ENCODE measurements around the gene METTL9. TPM values are rescaled to one million over a fixed set of nuclear protein-coding genes. Genes with fewer than 3 reads are reported as not detected.

Gene METTL9
- total RNA-seq, 1 donor from 2014 or later: 108 TPM

DNA sequence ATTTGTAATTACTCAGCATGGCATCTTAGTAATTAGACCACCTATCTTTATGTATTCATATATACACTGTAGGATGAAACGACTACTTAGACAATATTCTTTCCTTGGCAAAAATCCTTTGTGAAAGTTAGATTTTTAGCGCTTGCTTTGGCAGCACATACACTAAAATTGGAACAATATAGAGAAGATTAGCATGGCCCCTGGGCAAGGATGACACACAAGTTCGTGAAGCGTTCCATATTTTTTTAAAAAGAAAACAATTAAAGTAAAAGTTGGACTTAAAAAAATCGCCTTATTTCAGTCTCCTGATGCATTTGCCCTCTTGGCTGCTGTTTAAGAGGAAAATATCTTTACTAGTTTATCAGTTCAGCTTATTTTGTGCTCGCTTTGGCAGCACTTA lies 42.5 kb downstream of the METTL9 start:
- Mint-ChIP-seq H3K4me1 (ENCODE audit: low read depth, unreplicated experiment) (peaks cover 2% of the 10 kb centered on the region), H3K27ac (ENCODE audit: unreplicated experiment) (no peak overlapping the region), H3K36me3 (ENCODE audit: unreplicated experiment) (no peaks in the 10 kb centered on the region), H3K4me3 (ENCODE audit: unreplicated experiment) (no peak overlapping the region), H3K27me3 (ENCODE audit: unreplicated experiment) (no peaks in the 10 kb centered on the region), H3K9me3 (ENCODE audit: unreplicated experiment) (no peaks in the 10 kb centered on the region)
- TF ChIP-seq, protein P1, sequence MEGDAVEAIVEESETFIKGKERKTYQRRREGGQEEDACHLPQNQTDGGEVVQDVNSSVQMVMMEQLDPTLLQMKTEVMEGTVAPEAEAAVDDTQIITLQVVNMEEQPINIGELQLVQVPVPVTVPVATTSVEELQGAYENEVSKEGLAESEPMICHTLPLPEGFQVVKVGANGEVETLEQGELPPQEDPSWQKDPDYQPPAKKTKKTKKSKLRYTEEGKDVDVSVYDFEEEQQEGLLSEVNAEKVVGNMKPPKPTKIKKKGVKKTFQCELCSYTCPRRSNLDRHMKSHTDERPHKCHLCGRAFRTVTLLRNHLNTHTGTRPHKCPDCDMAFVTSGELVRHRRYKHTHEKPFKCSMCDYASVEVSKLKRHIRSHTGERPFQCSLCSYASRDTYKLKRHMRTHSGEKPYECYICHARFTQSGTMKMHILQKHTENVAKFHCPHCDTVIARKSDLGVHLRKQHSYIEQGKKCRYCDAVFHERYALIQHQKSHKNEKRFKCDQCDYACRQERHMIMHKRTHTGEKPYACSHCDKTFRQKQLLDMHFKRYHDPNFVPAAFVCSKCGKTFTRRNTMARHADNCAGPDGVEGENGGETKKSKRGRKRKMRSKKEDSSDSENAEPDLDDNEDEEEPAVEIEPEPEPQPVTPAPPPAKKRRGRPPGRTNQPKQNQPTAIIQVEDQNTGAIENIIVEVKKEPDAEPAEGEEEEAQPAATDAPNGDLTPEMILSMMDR (IDR thresholded peaks at IDR 0.05; ENCODE audit: partially characterized antibody, unreplicated experiment): no peak
- no peak for DNase-seq

- Mint-ChIP-seq H3K36me3 (ENCODE audit: unreplicated experiment) (no peaks in the 10 kb centered on the region), H3K4me3 (ENCODE audit: unreplicated experiment) (no peak overlapping the region), H3K27me3 (ENCODE audit: unreplicated experiment) (no peaks in the 10 kb centered on the region), H3K27ac (ENCODE audit: unreplicated experiment) (no peak overlapping the region), H3K4me1 (ENCODE audit: low read depth, unreplicated experiment) (peaks cover 4% of the 10 kb centered on the region), H3K9me3 (ENCODE audit: unreplicated experiment) (no peaks in the 10 kb centered on the region)
- DNase-seq: no peak
- TF ChIP-seq, protein P1 (IDR thresholded peaks at IDR 0.05; ENCODE audit: partially characterized antibody, unreplicated experiment): no peak
These were observed 43.5 kb downstream of the METTL9 start for GRCh38 chr16:21642861-21643260.

DNA sequence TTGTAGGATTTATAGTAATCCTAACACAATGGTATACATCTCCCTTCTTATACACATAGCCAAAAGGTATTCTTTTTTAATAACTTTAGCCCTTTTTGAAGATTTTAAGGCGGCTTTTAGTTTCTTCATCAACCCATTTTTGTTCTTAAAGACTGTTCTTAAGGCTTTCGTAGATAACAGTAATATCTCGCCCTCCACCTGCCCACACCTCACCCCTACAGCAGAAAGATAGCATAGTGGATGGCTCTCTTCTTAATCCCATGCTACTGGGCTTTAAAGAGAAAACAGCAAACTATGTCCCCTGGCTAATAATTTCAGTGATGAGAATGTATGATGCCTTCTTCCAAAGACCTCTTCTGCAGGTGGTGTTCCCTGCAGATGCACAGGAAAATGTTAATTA lies 44.4 kb downstream of the METTL9 start:
- H3K27ac Mint-ChIP-seq (ENCODE audit: unreplicated experiment): no peak overlapping the region
- peaks cover 4% of the 10 kb centered on the region for H3K4me1 Mint-ChIP-seq (ENCODE audit: low read depth, unreplicated experiment)
- TF ChIP-seq, protein P1 (IDR thresholded peaks at IDR 0.05; ENCODE audit: partially characterized antibody, unreplicated experiment): no peak
- H3K27me3 Mint-ChIP-seq (ENCODE audit: unreplicated experiment): no peaks in the 10 kb centered on the region
- DNase-seq: no peak
- H3K4me3 Mint-ChIP-seq (ENCODE audit: unreplicated experiment): no peak overlapping the region
- H3K9me3 Mint-ChIP-seq (ENCODE audit: unreplicated experiment): no peaks in the 10 kb centered on the region
- H3K36me3 Mint-ChIP-seq (ENCODE audit: unreplicated experiment): no peaks in the 10 kb centered on the region

DNA sequence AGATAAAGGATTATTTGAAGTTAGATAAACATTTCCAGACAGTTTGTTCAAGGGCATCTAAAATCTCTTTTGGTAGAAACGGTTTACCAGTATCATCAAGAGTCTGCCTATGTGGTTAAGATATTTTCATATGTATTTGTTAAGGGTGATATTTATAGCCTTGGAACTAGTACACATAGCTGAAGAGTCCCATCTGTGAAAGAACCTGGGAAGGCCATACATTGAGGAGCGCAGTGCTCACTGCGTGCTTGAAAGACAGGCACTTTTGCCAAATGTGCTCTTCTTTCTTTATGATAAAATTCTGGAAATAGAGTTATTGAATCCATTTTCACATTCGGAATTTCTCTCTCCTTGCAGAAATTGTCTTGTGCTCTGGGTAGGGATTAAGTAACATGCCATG lies 45.3 kb downstream of the METTL9 start:
- Mint-ChIP-seq H3K27ac (ENCODE audit: unreplicated experiment) (no peak overlapping the region), H3K9me3 (ENCODE audit: unreplicated experiment) (no peaks in the 10 kb centered on the region), H3K27me3 (ENCODE audit: unreplicated experiment) (no peaks in the 10 kb centered on the region), H3K4me3 (ENCODE audit: unreplicated experiment) (no peak overlapping the region), H3K36me3 (ENCODE audit: unreplicated experiment) (no peaks in the 10 kb centered on the region), H3K4me1 (ENCODE audit: low read depth, unreplicated experiment) (peaks cover 4% of the 10 kb centered on the region)
- TF ChIP-seq, protein P1 (IDR thresholded peaks at IDR 0.05; ENCODE audit: partially characterized antibody, unreplicated experiment): no peak
- no peak for DNase-seq

DNA sequence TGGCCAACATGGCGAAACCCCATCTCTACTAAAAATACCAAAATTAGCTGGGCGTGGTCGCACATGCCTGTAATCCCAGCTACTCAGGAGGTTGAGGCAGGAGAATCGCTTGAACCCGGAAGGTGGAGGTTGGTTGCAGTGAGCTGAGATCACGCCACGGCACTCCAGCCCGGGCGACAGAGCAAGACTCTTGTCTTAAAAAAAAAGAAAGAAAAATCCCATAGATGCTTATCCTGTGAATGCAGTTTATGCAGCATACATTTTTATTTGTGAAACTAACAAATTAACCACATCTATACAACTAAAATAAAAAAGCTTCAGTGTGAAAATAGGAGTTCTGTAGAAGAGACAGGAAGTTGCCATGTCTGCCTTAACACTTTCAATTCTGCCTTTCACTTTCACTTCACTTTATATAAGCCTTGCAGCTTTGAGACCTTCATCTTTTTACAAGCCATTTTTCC lies 45.9 kb downstream of the METTL9 start:
- Mint-ChIP-seq H3K9me3 (ENCODE audit: unreplicated experiment) (no peaks in the 10 kb centered on the region), H3K27me3 (ENCODE audit: unreplicated experiment) (no peaks in the 10 kb centered on the region), H3K4me3 (ENCODE audit: unreplicated experiment) (no peak overlapping the region), H3K4me1 (ENCODE audit: low read depth, unreplicated experiment) (peaks cover 4% of the 10 kb centered on the region), H3K27ac (ENCODE audit: unreplicated experiment) (no peak overlapping the region), H3K36me3 (ENCODE audit: unreplicated experiment) (no peaks in the 10 kb centered on the region)
- no peak for DNase-seq
- TF ChIP-seq, protein P1 (IDR thresholded peaks at IDR 0.05; ENCODE audit: partially characterized antibody, unreplicated experiment): no peak
